Measurements from ENCODE around the gene EGFL7. TPM values are rescaled to one million over a fixed set of nuclear protein-coding genes. Genes with fewer than 3 reads are reported as not detected.

The EGFL7 gene
- total RNA-seq, 6 experiments from 2014 or later, result 26.7 to 54.2 (median 45.8) TPM

DNA sequence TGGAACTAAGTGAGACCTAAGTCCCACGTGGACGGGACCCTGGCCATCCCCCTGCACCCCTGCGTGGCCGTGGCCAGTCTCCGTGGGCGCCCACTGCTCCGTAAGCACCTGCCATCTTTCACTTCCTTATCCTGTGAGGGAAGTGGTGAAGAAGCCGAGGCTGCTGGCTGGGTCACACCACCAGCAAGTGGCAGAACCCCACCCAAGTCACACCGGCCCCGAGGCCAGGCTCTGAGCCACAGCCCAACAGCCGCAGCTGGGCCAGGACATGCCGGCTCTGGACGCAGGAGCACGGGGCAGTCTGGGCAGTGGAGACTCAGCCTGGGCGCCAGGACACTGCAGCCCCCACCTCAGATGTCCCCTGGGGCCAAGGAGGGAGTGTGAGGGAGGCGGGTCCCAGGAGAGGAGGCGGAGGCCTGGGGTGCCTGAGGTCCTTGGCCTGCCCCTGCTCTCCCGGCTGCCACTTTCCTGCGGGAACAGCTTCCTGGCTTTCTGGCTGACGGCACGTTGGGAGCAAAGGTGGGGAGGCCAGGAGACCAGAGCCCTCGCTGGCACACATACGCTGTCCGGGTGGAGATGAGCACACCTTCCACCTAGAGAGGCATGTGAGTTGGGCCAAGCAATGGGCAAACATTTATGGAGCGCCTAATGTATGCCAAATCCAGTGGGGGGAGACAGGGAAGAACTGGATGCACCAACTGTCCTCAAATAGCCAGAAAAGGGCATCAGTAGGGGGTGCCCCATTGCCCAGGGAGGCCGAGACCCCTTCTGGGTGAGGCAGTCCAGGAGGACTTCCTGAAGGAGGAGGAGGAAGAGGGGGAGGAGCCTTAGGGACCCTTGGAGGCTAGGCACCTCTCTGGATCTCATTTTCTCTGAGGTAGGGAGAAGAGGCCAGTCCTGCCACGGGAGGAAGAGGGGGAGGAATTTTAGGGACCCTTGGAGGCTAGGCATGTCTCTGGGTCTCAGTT, 43.9 kb upstream of the EGFL7 start:
- Histone ChIP-seq H3K27me3 (no peaks in the 10 kb centered on the region), H3K36me3 (no peaks in the 10 kb centered on the region), H3K4me3 (no peak overlapping the region), H3K9me3 (no peaks in the 10 kb centered on the region), H3K4me1 (peaks cover 5 to 37% (median 19%) of the 10 kb centered on the region in 4 donors), H3K27ac (peak overlapping the region; percentile 74 to 92 (median 80))
- TF ChIP-seq POLR2A (IDR thresholded peaks at IDR 0.05), result no peak
- TF ChIP-seq CTCF (IDR thresholded peaks at IDR 0.05), result no peak
- 39% methylated on average over 8 of the region's 27 CpGs for WGBS (ENCODE audit: insufficient coverage, low coverage, low lambda C conversion rate, missing lambda C conversion rate)
- peak; percentile 64 to 91 (median 84) for DNase-seq
- intact Hi-C loops (cut with DNase I), result no loop called here
- ATAC-seq, result peak; percentile 32 to 67 (median 54)

DNA sequence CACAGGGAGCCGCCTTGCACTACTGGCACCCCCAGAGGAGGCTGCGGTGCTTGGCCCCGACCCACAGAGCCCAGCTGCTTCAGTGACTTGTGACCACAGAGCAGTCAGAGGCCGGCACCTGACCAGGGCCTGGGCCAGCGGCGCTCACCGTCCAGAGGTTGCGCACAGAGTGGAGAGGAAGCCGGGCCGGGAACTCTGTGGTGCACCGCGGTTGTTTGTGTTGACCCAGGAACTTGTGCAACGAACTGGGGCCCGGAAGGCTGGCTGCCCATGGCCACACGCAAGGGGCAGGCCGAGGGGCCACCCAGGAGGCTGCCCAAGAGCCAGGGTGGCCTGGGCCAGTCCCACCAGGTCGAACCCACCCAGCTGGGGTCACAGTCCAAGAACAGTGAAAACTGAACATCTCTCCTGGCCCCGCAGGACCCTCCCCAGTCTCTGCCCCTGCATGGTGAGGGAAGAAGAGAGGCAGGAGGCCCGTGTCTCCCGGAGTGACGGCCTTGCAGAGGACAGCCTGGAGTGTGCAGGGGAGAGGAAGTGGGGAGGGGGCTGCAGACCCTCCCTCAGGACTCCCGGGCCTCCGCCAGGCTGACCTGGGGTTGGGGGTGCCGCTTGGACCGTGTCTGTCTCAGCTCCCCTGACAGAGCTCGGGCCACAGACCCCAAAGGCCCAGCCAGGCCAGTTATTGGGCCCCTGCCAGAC, 42.8 kb upstream of the EGFL7 start:
- H3K27me3 ChIP-seq, result no peaks in the 10 kb centered on the region
- peaks cover 5 to 47% (median 24%) of the 10 kb centered on the region in 4 donors for H3K4me1 ChIP-seq
- H3K36me3 ChIP-seq, result no peaks in the 10 kb centered on the region
- ATAC-seq (peak; percentile 84 to 86 (median 84)), DNase-seq (peak; percentile 95 to 98 (median 97))
- TF ChIP-seq POLR2A (IDR thresholded peaks at IDR 0.05) (peak; percentile 69), CTCF (IDR thresholded peaks at IDR 0.05) (peak in 1 of 4 donors; percentile 15)
- no peaks in the 10 kb centered on the region for H3K9me3 ChIP-seq
- H3K27ac ChIP-seq, result peak overlapping the region; percentile 74 to 92 (median 80)
- WGBS (ENCODE audit: insufficient coverage, low coverage, low lambda C conversion rate, missing lambda C conversion rate), result no CpG with 5 or more reads among the region's 26 CpGs
- no peak overlapping the region for H3K4me3 ChIP-seq
- intact Hi-C loops (cut with DNase I), result loop anchor here (5.0 to 10.0 kb wide), 2 partner anchors 68 to 75 kb away; partner anchors contain the start of gene NOTCH1 (in 1 of the 2)

- ATAC-seq (no peak), DNase-seq (no peak)
- WGBS (ENCODE audit: insufficient coverage, low coverage, low lambda C conversion rate, missing lambda C conversion rate), result no CpG with 5 or more reads among the region's 29 CpGs
- no peak for TF ChIP-seq CTCF (IDR thresholded peaks at IDR 0.05)
- no peak for TF ChIP-seq POLR2A (IDR thresholded peaks at IDR 0.05)
- Histone ChIP-seq H3K27ac (peak overlapping the region; percentile 74 to 92 (median 80)), H3K36me3 (no peaks in the 10 kb centered on the region), H3K4me1 (peaks cover 5 to 53% (median 27%) of the 10 kb centered on the region in 4 donors), H3K27me3 (no peaks in the 10 kb centered on the region), H3K4me3 (no peak overlapping the region), H3K9me3 (no peaks in the 10 kb centered on the region)
- intact Hi-C loops (cut with DNase I), result loop anchor here (5.0 to 10.0 kb wide), 2 partner anchors 68 to 76 kb away; partner anchors contain the start of gene NOTCH1 (in 1 of the 2)
These were observed 42.2 kb upstream of the EGFL7 start for GRCh38 chr9:136620441-136621018.

DNA sequence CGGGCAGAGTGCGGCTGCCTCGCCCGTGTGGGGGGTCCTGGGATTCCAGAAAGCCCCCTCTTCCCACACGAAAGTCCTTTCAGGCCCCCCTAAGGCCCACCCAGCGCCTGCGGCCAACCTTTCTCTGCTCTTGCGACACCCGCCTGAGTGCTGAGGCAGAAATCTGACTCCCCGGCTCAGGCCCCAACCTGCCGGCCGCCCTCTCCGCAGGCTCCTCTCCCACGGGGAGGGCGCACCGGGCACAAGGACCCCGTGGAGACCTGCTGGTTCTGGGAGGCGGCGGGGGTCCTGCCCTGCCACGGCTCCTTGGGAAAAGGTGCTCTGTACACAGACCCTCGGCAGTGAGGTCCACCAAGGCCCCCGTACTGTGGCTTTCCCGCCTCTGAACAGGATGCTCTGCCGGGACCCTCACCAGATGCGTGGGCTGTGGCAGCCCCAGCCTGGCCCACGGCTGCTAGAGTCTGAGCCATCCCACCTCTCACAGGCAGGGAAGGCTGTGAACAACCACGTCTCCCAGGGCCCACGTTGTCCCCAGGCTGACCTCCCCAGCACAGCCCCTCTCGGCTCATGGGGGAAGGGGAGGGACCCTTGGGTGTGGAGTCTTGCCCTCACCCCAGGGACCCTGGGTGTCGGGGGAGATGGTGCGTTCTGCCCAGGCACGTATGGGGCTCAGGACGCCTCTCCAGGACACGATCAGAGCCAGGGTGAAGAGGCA, 41.5 kb upstream of the EGFL7 start:
- no peak for ATAC-seq
- intact Hi-C loops (cut with DNase I), result loop anchor here (5.0 to 10.0 kb wide), 2 partner anchors 69 to 76 kb away; partner anchors contain the start of gene NOTCH1 (in 1 of the 2)
- TF ChIP-seq CTCF (IDR thresholded peaks at IDR 0.05), result no peak
- Histone ChIP-seq H3K36me3 (no peaks in the 10 kb centered on the region), H3K4me3 (no peak overlapping the region), H3K27ac (peak overlapping the region in 1 of 3 donors; percentile 92), H3K27me3 (no peaks in the 10 kb centered on the region), H3K9me3 (no peaks in the 10 kb centered on the region), H3K4me1 (peaks cover 5 to 60% (median 31%) of the 10 kb centered on the region in 4 donors)
- peak in 1 of 3 donors; percentile 31 for DNase-seq
- no CpG with 5 or more reads among the region's 34 CpGs for WGBS (ENCODE audit: insufficient coverage, low coverage, low lambda C conversion rate, missing lambda C conversion rate)

Data from right lobe of liver (tissue), 6 donors.